WTC11 (cell line): ENCODE data around the gene ANKRD26.
"Not testable (repeated sequence)": the region's sequence is repeated elsewhere in the genome, so short reads cannot be mapped to it uniquely, and the experiment has no call there.

Experiments used
- NFYB ChIP-seq: sonication (generic); formaldehyde crosslinking; conservative IDR thresholded peaks from 2 replicates; pipeline ENCODE4 v1.8.0; 2022; ENCODE audit warnings: low read depth, missing genetic modification reagents
- TF ChIP-seq, protein P1 (sequence below): fragments of 200-600 bp; IDR thresholded peaks from 2 replicates; pipeline ENCODE4 v1.8.0; 2022; ENCODE audit warnings: antibody characterized with exemption

DNA sequence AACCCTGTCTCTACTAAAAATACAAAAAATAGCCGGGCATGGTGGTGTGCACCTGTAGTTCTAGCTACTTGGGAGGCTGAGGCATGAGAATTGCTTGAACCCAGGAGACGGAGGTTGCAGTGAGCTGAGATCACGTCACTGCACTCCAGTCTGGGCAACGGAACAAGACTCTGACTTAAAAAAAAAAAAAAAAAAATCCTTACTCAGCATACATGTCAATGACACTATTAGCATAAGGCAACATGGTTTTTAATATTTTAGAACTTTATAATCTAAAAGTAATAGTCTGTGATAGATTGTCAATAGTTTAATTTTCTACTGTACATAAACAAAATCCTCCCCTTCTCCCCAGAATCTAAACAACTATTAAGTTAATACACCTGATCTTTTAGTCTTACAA is 55.0 kb downstream of the ANKRD26 start:
- not testable (repeated sequence) for TF ChIP-seq NFYB (CRISPR knock-in tag)
- TF ChIP-seq, protein P1, sequence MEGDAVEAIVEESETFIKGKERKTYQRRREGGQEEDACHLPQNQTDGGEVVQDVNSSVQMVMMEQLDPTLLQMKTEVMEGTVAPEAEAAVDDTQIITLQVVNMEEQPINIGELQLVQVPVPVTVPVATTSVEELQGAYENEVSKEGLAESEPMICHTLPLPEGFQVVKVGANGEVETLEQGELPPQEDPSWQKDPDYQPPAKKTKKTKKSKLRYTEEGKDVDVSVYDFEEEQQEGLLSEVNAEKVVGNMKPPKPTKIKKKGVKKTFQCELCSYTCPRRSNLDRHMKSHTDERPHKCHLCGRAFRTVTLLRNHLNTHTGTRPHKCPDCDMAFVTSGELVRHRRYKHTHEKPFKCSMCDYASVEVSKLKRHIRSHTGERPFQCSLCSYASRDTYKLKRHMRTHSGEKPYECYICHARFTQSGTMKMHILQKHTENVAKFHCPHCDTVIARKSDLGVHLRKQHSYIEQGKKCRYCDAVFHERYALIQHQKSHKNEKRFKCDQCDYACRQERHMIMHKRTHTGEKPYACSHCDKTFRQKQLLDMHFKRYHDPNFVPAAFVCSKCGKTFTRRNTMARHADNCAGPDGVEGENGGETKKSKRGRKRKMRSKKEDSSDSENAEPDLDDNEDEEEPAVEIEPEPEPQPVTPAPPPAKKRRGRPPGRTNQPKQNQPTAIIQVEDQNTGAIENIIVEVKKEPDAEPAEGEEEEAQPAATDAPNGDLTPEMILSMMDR, result not testable (repeated sequence)
